T-helper 1 cell (primary cell): ENCODE data around the gene OSCAR.
A peak's percentile ranks its signal among the peaks of the same experiment; 100 is the strongest.

Experiments used
- DNase-seq, 5 donors: peaks; one replicate each; pipeline ENCODE4 v3.0.0-alpha.2; 2012 to 2020
- total RNA-seq, 4 donors: gene quantifications; one replicate each; lab custom pipeline; 2026; lab: John Stamatoyannopoulos, UW

Gene OSCAR, protein sequence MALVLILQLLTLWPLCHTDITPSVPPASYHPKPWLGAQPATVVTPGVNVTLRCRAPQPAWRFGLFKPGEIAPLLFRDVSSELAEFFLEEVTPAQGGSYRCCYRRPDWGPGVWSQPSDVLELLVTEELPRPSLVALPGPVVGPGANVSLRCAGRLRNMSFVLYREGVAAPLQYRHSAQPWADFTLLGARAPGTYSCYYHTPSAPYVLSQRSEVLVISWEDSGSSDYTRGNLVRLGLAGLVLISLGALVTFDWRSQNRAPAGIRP
- 0 to 0.61 (median 0.33) reads per million in 4 donors for total RNA-seq

DNA sequence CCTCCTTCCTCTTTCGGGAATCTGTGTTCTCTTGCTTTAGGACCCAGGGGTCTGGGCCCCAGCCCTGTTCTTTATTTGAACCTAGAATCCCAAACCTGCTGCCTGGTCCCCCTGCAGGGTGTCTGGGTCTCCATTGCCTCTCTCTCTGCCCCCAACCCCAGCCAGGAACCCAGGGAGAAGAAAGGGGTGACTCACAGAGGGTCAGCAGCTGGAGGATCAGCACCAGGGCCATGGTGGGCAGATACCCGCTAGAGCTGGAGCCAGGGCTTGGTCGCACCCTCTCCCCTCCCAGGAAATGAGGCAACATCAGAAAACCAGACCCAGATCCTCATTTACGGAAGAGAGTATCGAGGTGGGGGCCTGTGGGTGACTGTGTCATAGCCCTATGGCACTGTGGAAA lies at the start of gene OSCAR:
Gene OSCAR, minus strand, starts transcription at position 243 of the 400 bp plus-strand sequence. Its CDS starts 11 bp downstream, at position 232.
- no peak for DNase-seq

DNA sequence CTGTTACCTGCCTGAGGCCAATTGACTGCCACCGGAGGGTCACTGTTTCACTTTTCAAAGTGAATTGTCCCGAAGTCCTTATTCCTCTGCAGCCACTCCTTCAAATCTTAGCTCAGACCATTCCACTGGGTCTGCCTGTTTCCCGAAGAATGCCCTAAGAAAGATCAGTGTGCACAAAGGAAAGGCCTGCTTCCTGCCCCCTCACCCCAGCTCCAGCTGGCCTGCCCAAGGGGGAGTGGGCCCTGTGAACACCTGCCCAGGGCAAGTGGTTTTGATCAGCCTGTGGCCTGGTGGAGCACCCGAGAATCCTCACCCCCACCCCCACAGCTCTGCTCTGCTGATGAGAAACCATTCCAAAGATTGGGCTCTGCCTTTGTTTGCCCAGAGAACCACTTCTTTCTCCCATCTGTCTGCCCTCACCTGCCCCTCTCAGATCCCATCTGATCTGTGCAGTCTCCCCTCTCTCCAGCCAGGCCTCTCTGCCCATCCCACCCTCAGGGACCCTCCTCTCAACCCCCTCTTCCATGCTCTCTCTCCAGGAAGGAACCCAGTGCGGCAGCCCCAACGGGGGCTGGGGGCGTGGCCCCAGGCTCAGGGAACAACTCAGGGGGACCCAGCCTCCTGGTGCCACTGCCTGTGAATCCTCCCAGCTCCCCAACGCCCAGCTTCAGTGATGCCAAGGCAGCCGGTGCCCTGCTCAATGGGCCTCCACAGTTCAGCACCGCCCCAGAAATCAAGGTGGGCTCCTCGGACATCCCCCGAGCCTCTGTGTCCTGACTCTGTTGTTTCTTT lies 48.6 kb upstream of the OSCAR start:
- no peak for DNase-seq

DNA sequence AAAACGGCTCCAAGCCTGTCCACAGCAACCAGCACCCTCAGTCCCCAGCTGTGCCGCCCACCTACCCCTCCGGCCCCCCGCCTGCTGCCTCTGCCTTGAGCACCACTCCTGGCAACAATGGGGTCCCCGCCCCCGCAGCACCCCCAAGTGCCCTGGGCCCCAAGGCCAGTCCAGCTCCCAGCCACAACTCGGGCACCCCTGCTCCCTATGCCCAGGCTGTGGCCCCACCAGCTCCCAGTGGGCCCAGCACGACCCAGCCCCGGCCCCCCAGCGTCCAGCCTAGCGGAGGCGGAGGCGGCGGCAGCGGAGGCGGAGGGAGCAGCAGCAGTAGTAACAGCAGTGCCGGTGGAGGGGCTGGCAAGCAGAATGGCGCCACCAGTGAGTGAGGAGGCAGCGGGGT lies 47.6 kb upstream of the OSCAR start:
- no peak for DNase-seq

DNA sequence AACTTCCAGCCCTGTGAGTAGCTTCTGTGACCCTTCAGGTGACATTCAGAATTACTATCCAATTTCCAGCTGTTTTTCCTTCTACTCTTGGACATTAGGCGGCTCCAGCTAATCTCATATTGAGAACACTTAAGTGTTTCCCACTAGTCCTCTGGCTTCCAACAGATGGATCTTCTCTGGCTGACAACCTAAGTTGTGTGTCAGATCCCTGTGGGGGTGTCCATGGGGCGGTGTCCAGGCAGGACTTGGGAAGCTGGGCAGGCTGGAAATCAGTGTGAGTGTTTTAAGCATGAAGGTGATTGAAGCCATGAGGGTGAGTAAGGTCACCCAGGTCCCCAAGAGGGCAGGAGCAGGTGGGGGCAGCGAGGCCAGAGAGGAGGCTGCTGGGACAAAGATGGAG lies 47.1 kb upstream of the OSCAR start:
- no peak for DNase-seq

DNA sequence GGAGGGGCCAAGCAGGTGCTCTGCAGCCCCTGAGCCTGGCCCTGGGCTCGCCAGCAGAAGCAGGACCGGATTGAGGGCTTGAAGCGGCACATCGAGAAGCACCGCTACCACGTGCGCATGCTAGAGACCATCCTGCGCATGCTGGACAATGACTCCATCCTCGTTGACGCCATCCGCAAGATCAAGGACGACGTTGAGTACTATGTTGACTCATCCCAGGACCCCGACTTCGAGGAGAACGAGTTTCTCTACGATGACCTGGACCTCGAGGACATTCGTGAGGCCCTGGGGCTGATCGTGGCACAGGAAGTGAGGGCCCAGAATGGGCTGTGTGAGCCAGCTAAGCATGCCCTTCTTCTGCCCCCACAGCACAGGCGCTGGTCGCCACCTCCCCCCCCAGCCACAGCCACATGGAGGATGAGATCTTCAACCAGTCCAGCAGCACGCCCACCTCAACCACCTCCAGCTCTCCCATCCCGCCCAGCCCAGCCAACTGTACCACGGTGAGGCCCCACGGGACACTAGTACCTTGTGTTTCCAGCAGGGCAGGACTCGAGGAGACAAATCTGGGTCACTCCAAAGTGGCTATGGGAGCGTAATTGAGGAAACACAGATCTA lies 45.0 kb upstream of the OSCAR start:
- no peak for DNase-seq

DNA sequence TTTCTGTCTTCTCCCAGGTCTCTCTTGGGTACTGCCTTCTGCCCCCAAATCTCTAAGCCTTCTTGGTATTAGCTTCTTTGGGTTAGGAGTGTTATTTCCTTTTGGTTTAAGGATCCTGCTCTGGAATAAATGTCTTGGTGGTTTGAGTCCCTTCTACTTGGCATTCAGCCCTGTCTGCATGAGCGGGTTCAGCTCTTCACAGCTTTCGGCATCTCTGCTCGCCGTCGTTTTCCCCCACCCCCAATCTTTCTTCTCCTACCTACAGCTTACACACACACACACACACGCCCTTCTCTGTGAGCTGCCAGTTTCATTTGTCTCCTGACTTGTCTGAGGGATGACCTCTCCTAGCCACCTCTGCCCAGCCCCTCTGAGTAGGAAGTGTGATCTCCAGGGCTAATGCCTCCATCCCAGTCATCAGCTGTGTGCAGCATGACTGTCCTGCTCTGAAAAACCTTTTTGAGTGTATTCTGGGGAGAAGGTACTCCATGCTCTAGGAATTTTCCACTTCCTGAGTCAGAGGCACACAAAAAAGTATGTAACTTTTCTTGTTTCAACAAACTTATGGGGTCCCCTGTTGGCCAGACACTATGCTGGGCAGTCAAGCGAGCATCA lies 41.7 kb upstream of the OSCAR start:
- DNase-seq: no peak

DNA sequence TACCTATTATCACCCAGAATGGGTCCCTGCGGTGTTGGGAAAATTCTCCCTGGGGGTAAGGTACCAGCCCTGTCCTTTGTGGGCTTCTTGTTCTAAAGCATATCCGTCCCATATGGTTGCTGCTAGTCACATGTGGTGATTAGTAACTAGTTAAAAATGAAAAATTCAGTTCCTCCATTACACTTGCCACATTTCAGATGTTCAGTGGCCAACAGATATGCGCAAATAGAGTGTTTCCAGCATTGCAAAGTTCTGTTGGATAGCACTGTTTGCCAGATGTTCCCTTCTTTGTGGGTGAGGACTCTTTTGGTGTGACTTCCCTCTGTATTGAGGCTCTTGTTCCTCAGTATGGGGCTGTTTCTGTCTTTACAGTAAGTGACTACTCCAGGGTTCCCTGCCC lies 40.8 kb upstream of the OSCAR start:
- no peak for DNase-seq

DNA sequence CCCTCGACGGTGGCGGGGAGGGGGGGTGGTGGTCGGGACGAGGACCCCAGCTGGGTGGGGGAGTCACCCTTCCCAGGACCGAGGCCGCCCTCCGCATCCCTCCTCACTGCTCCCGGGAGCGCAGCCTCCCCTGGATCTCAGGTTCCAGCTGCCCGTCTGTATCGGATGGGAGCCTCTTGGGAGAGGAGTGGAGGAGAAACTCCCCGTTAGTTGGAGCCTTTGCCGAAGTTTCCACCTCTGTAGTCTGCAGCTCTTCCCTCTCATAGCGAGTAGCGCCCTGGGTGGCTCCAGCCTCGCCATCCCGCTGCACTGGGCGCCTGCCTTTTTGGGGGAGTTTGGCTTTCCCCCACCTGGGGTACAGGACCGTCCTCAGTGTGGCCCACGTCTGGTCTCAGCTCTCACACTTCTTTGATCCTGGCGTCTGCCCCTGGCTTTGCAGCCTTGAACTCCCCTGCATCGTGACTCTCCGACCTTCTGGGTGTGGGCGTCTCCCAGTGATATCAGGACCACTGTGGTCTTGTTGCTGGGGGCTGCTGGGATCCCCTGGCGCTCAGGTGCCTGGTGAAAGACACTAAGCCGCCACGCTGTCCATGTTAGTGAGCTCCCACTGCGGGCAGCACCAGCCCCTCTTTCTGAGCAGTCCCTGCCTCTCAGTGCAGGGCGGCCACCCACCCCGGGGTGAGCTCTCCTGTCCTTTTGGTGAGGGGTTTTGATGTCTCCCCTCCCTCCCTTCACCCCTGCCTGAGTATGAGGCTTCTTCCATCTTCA lies 38.1 kb upstream of the OSCAR start:
- DNase-seq: no peak

DNA sequence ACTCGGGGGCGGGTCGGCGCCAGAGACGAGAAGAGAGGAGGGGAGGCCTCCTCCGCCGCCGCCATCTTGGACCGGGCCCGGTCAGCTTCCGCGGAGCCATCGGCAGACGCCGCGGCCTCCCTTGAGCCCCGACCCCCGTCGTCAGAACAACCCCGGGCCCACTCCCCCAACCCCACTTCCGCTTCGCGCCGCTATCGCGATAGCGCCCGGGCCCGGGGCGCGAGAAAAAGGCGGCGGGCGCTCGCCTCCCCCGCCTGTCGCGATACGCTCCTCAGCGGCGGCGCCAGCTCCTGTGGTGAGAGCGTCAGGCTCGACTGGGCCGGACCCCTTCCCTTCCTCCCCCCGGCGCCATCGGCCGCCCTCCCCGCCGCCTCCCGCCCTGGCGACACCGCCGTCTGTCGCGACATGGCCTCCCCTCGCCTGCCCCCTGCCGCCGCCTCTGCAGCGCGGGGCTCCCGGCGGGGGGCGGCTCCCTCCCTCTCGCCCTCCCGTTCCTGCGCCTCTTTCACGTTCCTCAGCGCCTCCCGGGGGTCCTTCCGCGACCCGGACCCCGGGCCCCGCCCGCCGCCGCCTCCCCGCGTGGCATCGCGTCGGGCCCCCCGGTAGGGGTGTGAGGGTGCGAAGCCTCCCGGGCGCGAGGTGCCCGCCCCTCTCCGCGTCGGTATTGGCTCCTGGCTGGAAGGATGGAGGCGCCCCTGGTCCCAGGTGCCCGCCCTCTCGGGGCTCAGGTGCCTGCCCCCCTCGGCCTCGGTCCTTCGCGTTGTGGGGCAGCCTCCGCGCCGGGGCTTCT lies 37.3 kb upstream of the OSCAR start, which contains the start of gene CNOT3:
Gene CNOT3, plus strand, starts transcription at position 64 of the 790 bp plus-strand sequence. CDS start 5,217 bp downstream, outside the sequence.
- peak in 4 of 5 donors; percentile 25 to 43 (median 30) for DNase-seq

DNA sequence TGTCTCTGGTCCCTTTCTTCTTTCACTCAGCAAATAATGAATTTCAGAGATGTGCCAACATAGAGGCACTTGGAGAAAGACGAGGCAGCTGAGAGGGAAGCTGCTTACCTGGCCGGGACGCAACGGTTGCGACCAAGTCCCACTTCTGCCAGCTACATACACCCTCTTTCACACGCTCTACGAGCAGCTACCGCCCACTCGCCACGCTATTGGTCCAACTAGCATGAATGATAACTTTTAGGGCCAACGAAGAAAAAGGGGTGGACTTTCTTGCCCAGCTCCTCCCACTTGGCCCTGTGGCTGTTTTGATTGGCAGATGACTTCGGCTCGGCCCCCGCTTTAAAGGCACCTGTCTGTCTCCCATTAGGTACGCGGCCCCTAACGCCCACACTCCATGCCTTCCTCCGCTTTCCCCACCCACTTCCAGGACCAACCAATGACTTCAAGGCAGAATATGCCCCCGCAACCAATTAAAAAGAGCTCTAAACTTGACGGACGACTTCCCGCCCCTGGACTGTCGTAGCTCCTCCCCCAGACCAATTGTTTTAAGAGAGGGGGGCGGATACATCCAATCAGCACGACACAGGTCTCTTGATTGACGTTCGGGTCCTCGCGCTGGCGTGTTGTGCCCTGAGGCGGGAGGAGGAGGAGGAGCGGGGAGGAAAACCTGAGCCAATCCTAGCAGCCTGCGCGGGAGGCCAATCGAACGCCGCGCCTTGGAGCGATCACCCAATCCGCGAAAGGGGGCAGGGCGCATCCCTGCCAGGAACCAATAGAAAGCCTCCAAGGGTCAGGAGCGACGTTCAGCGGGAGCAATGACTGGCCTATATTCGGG lies 36.5 kb upstream of the OSCAR start:
- DNase-seq: peak; percentile 99 to 100 (median 99)

DNA sequence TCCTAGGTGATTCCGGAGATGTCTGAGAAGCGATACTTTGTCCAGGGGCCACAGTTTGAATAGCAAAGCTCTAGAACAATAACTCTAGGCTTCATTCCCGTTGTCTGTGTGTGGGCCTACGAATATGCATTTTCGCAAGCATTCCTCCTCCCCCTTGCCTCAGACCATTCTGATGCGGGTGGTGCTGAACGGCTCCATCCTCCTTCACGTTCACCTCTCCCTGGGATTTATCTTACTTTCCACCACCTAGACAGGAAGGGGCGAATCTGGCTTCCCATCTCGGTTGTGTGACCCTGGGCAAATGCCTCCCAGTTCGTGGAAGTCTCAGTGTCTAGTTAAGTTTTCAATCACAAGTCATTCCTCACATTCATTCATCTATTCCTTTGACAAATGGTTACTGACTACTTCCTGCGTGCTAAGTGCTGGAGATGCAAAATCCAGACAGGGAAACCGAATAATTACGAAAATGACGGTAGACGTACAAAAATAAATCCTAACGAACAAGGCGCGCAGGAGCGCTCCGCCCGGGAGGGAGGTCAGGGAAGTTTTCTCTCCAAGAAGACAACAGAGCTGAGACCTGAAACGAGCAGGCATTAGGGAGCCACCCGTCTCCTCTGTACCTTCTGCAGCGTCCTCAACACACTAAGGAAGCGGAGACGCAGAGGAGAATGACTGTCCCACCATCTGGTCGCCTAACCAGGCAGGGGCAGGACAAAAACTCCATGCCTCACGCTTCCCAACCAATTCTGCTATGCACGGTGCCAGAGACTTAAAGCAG lies 35.7 kb upstream of the OSCAR start:
- peak in 1 of 5 donors; percentile 8 for DNase-seq

DNA sequence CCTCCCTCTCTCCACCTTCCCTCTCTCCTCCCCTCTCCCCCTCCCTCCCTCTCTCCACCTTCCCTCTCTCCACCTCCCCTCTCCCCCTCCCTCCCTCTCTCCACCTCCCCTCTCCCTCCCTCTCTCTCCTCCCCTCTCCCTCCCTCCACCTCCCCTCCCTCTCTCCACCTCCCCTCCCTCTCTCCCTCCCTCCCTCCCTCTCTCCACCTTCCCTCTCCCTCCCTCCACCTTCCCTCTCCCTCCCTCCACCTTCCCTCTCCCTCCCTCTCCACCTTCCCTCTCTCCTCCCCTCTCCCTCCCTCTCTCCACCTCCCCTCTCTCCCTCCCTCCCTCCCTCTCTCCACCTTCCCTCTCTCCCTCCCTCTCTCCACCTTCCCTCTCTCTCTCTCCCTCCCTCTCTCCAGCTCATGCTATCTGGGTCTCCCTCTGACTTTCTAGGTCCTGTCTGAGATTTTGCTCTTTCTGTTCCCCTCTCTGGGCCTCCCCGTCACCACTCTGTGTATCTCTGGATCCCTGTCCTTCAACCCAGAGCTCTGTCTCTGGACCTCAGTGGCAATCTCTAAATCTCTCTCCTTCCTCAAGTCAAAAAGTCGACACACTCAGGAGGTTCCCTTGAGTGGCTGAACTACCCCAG lies 33.5 kb upstream of the OSCAR start:
- DNase-seq: no peak

DNA sequence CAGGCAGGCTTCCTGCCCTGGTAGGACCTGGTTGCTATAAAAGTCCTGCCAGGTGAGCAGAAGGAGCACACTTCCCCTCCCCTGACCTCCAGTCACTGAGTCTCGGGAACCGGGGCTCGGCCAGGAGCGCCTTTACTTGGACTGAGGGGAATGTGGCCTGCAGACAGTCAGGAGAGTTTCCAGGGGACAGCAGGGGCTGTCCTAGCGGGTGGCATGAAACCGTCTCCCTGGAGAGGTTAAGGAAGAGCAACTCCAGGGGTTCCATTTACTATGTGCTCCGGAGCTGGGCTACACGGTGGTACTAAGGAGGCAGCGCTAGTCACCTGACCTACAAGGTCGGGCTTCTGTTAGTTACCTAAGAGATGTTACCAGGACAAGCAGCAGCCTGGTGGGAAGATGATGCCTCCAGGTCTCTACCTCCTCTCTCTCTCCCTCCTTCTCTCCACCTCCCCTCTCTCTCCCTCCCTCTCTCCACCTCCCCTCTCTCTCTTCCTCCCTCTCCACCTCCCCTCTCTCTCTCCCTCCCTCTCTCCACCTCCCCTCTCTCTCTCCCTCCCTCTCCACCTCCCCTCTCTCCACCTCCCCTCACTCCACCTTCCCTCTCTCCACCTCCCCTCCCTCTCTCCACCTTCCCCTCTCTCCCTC lies 32.8 kb upstream of the OSCAR start:
- peak in 1 of 5 donors; percentile 52 for DNase-seq

DNA sequence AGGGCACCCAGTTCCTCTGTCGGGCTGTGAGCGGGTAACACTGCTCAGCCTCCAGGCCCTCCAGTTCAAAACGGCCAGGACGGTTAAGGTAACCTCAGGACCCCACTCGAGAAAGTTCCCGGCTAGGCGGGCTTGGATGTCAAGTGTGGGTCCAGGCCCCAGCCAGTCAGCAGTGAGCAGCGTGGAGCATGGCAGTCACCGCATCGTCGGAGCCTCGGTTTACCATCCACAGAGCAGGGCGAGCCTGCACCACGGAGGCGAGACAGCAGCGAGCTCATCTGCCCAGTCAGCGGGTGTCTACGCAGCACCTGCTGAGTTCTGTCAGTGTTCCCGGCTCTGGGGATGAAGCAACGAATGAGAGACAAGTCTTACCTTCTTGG lies 29.0 kb upstream of the OSCAR start:
- DNase-seq: no peak

DNA sequence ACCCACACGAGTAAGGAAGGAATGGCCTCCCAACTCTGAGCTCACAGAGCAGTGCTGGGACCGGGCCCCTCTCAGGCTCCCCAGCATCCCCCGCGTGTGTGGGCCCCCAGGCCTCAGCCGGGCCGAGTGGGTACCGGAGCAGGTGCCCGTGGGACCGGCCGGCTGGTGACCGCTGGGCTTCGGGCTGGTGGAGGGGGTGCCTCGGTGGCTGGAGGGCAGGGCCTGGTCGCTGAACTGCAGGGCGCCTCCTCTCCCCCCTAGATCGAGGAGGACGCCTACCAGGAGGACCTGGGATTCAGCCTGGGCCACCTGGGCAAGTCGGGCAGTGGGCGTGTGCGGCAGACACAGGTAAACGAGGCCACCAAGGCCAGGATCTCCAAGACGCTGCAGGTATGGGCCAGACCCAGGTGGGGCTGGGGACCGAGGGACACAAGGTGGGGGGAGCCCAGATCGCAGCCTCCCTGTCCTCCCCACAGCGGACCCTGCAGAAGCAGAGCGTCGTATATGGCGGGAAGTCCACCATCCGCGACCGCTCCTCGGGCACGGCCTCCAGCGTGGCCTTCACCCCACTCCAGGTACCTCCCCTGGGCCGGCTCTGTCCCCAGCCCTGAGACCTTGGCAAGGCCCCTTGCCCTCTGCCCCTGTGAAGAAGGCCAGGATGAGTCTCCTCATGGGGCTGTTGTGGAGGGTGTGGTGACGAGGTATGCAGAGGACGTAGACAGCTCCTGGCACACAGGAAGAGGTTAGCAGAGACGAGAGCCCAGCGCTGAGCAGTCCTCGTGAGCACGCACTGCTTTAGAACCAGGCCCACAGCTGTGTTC lies 28.4 kb upstream of the OSCAR start:
- no peak for DNase-seq

DNA sequence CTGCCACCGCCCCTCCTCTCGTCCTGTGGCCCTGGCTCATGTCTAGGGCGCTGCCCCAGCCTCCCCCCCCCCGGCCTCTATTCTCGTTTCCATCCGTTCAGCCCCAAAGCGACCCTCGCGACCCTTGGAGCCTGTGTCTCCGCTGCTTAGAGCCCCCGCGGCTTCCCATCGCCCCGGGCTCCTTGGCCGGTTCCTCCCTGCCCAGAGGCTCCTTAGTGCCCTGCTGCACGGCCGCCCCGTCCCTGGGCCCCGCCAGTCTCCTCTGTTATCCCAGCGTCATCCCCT lies 27.8 kb upstream of the OSCAR start:
- no peak for DNase-seq

DNA sequence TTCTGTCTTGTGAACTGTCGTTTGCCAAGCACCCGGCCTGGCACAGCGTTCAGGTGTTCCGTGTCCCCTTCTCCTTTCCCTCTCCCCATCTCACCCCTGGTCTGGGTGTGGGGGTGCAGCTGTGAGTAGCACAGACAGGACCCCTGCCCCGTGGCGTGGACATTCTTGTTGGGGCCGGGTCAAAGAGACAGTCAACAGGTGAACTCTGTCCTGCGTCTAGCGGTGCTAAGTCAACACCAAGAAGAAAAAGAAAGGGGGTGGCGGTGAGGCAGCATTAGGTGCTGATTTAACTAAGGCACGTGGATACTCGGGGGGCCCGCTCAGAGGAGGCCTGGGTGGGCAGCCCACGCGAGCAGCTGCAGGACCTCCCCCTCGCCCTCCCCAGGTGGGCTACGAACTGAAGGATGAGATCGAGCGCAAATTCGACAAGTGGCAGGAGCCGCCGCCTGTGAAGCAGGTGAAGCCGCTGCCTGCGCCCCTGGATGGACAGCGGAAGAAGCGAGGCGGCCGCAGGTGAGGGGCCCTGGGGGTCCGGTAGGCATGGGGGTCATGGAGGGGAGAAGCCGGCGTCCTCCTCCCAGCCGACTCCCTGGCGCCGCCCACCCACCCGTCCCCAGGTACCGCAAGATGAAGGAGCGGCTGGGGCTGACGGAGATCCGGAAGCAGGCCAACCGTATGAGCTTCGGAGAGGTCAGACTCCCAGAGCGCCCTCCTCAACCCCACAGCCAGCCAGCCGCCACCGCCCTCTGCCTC lies 27.3 kb upstream of the OSCAR start:
- no peak for DNase-seq
